Measurements from ENCODE around the gene C19orf73.
"Not testable (repeated sequence)": the region's sequence is repeated elsewhere in the genome, so short reads cannot be mapped to it uniquely, and the experiment has no call there.

The C19orf73 gene

GRCh38 chr19:49148784-49149651 lies 30.1 kb upstream of the C19orf73 start:
- DNase-seq: peak; percentile 61 to 77 (median 67)

GRCh38 chr19:49148044-49148682 lies 29.2 kb upstream of the C19orf73 start:
- DNase-seq: no peak

GRCh38 chr19:49146408-49146770 lies 27.4 kb upstream of the C19orf73 start:
- not testable (repeated sequence) for DNase-seq

- peak; percentile 53 to 89 (median 69) for DNase-seq
Measured at GRCh38 chr19:49145573-49146407, 26.8 kb upstream of the C19orf73 start.

GRCh38 chr19:49142866-49143335 lies 24.0 kb upstream of the C19orf73 start:
- DNase-seq: peak in 3 of 5 experiments; percentile 45 to 87 (median 49)

- DNase-seq: no peak
Measured at GRCh38 chr19:49141352-49141751, 22.4 kb upstream of the C19orf73 start.

- DNase-seq: no peak
Measured at GRCh38 chr19:49140951-49141350, 22.0 kb upstream of the C19orf73 start.

- no peak for DNase-seq
Measured at GRCh38 chr19:49136771-49137171, 17.8 kb upstream of the C19orf73 start.

GRCh38 chr19:49135686-49136085 lies 16.7 kb upstream of the C19orf73 start:
- DNase-seq: no peak

- DNase-seq: peak in 2 of 5 experiments; percentile 38 to 53
Measured at GRCh38 chr19:49133621-49134454, 14.9 kb upstream of the C19orf73 start.

- peak in 1 of 5 experiments; percentile 49 for DNase-seq
Measured at GRCh38 chr19:49132974-49133609, 14.1 kb upstream of the C19orf73 start.

GRCh38 chr19:49130325-49130724 lies 11.4 kb upstream of the C19orf73 start:
- DNase-seq: no peak

- no peak for DNase-seq
Measured at GRCh38 chr19:49129238-49129583, 10.3 kb upstream of the C19orf73 start.

- DNase-seq: no peak
Measured at GRCh38 chr19:49128545-49129237, 9.7 kb upstream of the C19orf73 start.

- peak; percentile 88 to 95 (median 91) for DNase-seq
Measured at GRCh38 chr19:49127674-49128544, 9.0 kb upstream of the C19orf73 start.

GRCh38 chr19:49127225-49127624 lies 8.3 kb upstream of the C19orf73 start:
- DNase-seq: not testable (repeated sequence)

- DNase-seq: no peak
Measured at GRCh38 chr19:49126575-49126974, 7.6 kb upstream of the C19orf73 start.

- DNase-seq: no peak
Measured at GRCh38 chr19:49125025-49125731, 6.2 kb upstream of the C19orf73 start.

GRCh38 chr19:49123285-49123684 lies 4.3 kb upstream of the C19orf73 start:
- DNase-seq: not testable (repeated sequence)
